Astrocyte (in vitro differentiated cells and primary cell): ENCODE measurements around the gene NDUFB6. TPM values are rescaled to one million over a fixed set of nuclear protein-coding genes. Genes with fewer than 3 reads are reported as not detected.

ENCODE experiments used
- DNase-seq: peaks from one replicate; pipeline ENCODE4 v3.0.0-alpha.2; 2010; ENCODE audit warnings: low read depth
- FAIRE-seq: peaks from 2 replicates; lab custom pipeline; 2011; peaks lifted over from hg19 to GRCh38; lab: Jason Lieb, UNC
- H2AFZ ChIP-seq: 2 replicates; pipeline ENCODE4 v1.6.0; 2012; ENCODE audit warnings: low read depth, low read length, inconsistent platforms
- H3K27ac ChIP-seq: 2 replicates; pipeline ENCODE4 v1.5.1; 2011; ENCODE audit warnings: low read depth, low read length, inconsistent platforms
- H3K27me3 ChIP-seq: 2 replicates; pipeline ENCODE4 v1.6.0; 2011; ENCODE audit warnings: low read length, inconsistent platforms; ENCODE audit not compliant: insufficient read depth
- H3K36me3 ChIP-seq: 2 replicates; pipeline ENCODE4 v1.5.1; 2011; ENCODE audit warnings: low read length, inconsistent platforms; ENCODE audit not compliant: insufficient read depth
- H3K4me1 ChIP-seq: 2 replicates; pipeline ENCODE4 v1.5.1; 2011; ENCODE audit warnings: low read length, inconsistent platforms; ENCODE audit not compliant: insufficient read depth
- H3K4me2 ChIP-seq: 2 replicates; pipeline ENCODE4 v1.6.0; 2012; ENCODE audit warnings: low read length, inconsistent platforms
- H3K4me3 ChIP-seq: 2 replicates; pipeline ENCODE4 v1.5.1; 2011; ENCODE audit warnings: low read depth, mild to moderate bottlenecking, low read length, inconsistent platforms; ENCODE audit not compliant: insufficient read depth
- H3K79me2 ChIP-seq: 2 replicates; pipeline ENCODE4 v1.6.0; 2012; ENCODE audit warnings: mild to moderate bottlenecking, low read length, inconsistent platforms; ENCODE audit not compliant: insufficient read depth
- H3K9ac ChIP-seq: 2 replicates; pipeline ENCODE4 v1.6.0; 2012; ENCODE audit warnings: mild to moderate bottlenecking, low read length, inconsistent platforms
- H3K9me3 ChIP-seq: 2 replicates; pipeline ENCODE4 v1.5.1; 2012; ENCODE audit warnings: low read depth, mild to moderate bottlenecking, low read length, inconsistent platforms; ENCODE audit not compliant: insufficient read depth
- H4K20me1 ChIP-seq: 2 replicates; pipeline ENCODE4 v1.6.0; 2012; ENCODE audit warnings: low read length, inconsistent platforms; ENCODE audit not compliant: insufficient read depth
- H3K27ac Mint-ChIP-seq: one replicate; pipeline ENCODE4 v1.8.0; 2021; ENCODE audit warnings: mild to moderate bottlenecking, mixed read lengths; ENCODE audit not compliant: unreplicated experiment
- H3K27me3 Mint-ChIP-seq: one replicate; pipeline ENCODE4 v1.8.0; 2021; ENCODE audit warnings: low read depth, mixed read lengths; ENCODE audit not compliant: unreplicated experiment
- H3K36me3 Mint-ChIP-seq: one replicate; pipeline ENCODE4 v1.8.0; 2021; ENCODE audit warnings: low read depth, mixed read lengths; ENCODE audit not compliant: unreplicated experiment
- H3K4me1 Mint-ChIP-seq: one replicate; pipeline ENCODE4 v1.8.0; 2021; ENCODE audit warnings: low read depth, mixed read lengths; ENCODE audit not compliant: unreplicated experiment
- H3K4me3 Mint-ChIP-seq: one replicate; pipeline ENCODE4 v1.8.0; 2021; ENCODE audit warnings: mild to moderate bottlenecking, moderate library complexity, mixed read lengths; ENCODE audit not compliant: unreplicated experiment
- H3K9me3 Mint-ChIP-seq: one replicate; pipeline ENCODE4 v1.8.0; 2021; ENCODE audit warnings: mild to moderate bottlenecking, mixed read lengths; ENCODE audit not compliant: unreplicated experiment
- CTCF ChIP-seq: IDR thresholded peaks from 2 replicates; pipeline ENCODE4 v1.5.1; 2011; ENCODE audit warnings: low read depth, mild to moderate bottlenecking, inconsistent platforms, low read length, moderate library complexity; ENCODE audit not compliant: insufficient read depth
- EZH2 ChIP-seq: IDR thresholded peaks from 2 replicates; pipeline ENCODE4 v1.6.1; 2012; ENCODE audit warnings: mild to moderate bottlenecking, low read length, inconsistent platforms; ENCODE audit not compliant: insufficient read depth
- total RNA-seq: library from RNA; stranded (reverse); gene quantifications from 2 replicates; pipeline ENCODE4 v1.2.1, GENCODE V29; 2021

The NDUFB6 gene
- total RNA-seq, 1 donor from 2014 or later, result 56.7 TPM

- no peaks in the 10 kb centered on the region for H3K79me2 ChIP-seq
- no peak overlapping the region for H3K4me3 ChIP-seq
- H3K4me1 Mint-ChIP-seq, result peaks cover 30% of the 10 kb centered on the region
- H3K27me3 Mint-ChIP-seq, result no peaks in the 10 kb centered on the region
- peaks cover 5% of the 10 kb centered on the region for H3K9me3 Mint-ChIP-seq
- no peaks in the 10 kb centered on the region for H3K9me3 ChIP-seq
- H3K4me1 ChIP-seq, result peaks cover 3% of the 10 kb centered on the region
- no peak overlapping the region for H3K9ac ChIP-seq
- H3K4me2 ChIP-seq, result no peak overlapping the region
- no peaks in the 10 kb centered on the region for H3K27me3 ChIP-seq
- no peaks in the 10 kb centered on the region for H4K20me1 ChIP-seq
- H3K4me3 Mint-ChIP-seq, result no peak overlapping the region
- H3K27ac ChIP-seq, result no peak overlapping the region
- no peaks in the 10 kb centered on the region for H3K36me3 Mint-ChIP-seq
- no peaks in the 10 kb centered on the region for H3K36me3 ChIP-seq
- FAIRE-seq (peak; percentile 87), DNase-seq (peak; percentile 56)
- peak overlapping the region; percentile 16 for H3K27ac Mint-ChIP-seq
- TF ChIP-seq CTCF, result peak; percentile 69
- TF ChIP-seq EZH2, result no peak
- H2AFZ ChIP-seq, result no peak overlapping the region
These were observed 16.2 kb upstream of the NDUFB6 start for GRCh38 chr9:32589083-32589723.

GRCh38 chr9:32587901-32588300, 14.9 kb upstream of the NDUFB6 start:
- H3K27me3 Mint-ChIP-seq, result no peaks in the 10 kb centered on the region
- no peak overlapping the region for H3K4me3 Mint-ChIP-seq
- TF ChIP-seq CTCF, result peak; percentile 18
- TF ChIP-seq EZH2, result no peak
- H3K4me1 ChIP-seq, result peaks cover 3% of the 10 kb centered on the region
- no peak overlapping the region for H3K4me3 ChIP-seq
- peaks cover 30% of the 10 kb centered on the region for H3K4me1 Mint-ChIP-seq
- FAIRE-seq, result no peak
- no peaks in the 10 kb centered on the region for H3K9me3 ChIP-seq
- H3K36me3 ChIP-seq, result no peaks in the 10 kb centered on the region
- H4K20me1 ChIP-seq, result no peaks in the 10 kb centered on the region
- no peaks in the 10 kb centered on the region for H3K27me3 ChIP-seq
- peaks cover 5% of the 10 kb centered on the region for H3K9me3 Mint-ChIP-seq
- no peaks in the 10 kb centered on the region for H3K79me2 ChIP-seq
- no peak overlapping the region for H2AFZ ChIP-seq
- H3K27ac ChIP-seq, result no peak overlapping the region
- no peaks in the 10 kb centered on the region for H3K36me3 Mint-ChIP-seq
- H3K9ac ChIP-seq, result no peak overlapping the region
- peak; percentile 78 for DNase-seq
- H3K27ac Mint-ChIP-seq, result no peak overlapping the region
- no peak overlapping the region for H3K4me2 ChIP-seq

GRCh38 chr9:32584784-32585183, 11.8 kb upstream of the NDUFB6 start:
- no peak overlapping the region for H3K4me2 ChIP-seq
- Mint-ChIP-seq H3K27me3 (no peaks in the 10 kb centered on the region), H3K9me3 (peaks cover 5% of the 10 kb centered on the region), H3K4me3 (no peak overlapping the region), H3K36me3 (no peaks in the 10 kb centered on the region), H3K27ac (no peak overlapping the region), H3K4me1 (peaks cover 31% of the 10 kb centered on the region)
- H2AFZ ChIP-seq, result no peak overlapping the region
- DNase-seq, result peak; percentile 12
- H3K79me2 ChIP-seq, result no peaks in the 10 kb centered on the region
- no peaks in the 10 kb centered on the region for H3K36me3 ChIP-seq
- H3K4me1 ChIP-seq, result peaks cover 6% of the 10 kb centered on the region
- H3K27me3 ChIP-seq, result no peaks in the 10 kb centered on the region
- TF ChIP-seq EZH2, result no peak
- H3K9me3 ChIP-seq, result no peaks in the 10 kb centered on the region
- H3K9ac ChIP-seq, result no peak overlapping the region
- H3K27ac ChIP-seq, result no peak overlapping the region
- FAIRE-seq, result no peak
- H4K20me1 ChIP-seq, result no peaks in the 10 kb centered on the region
- no peak overlapping the region for H3K4me3 ChIP-seq
